H9 (cell line): ENCODE measurements around the gene WAPL. TPM values are rescaled to one million over a fixed set of nuclear protein-coding genes. Genes with fewer than 3 reads are reported as not detected.

Source experiments
- DNase-seq: peaks from one replicate; pipeline ENCODE4 v3.0.0-alpha.2; 2017
- H2AFZ ChIP-seq: one replicate; pipeline ENCODE4 v1.6.1; 2013; ENCODE audit warnings: mild to moderate bottlenecking, low read length, control low read depth, moderate library complexity
- H2AK5ac ChIP-seq: 2 replicates; pipeline ENCODE4 v1.6.1; 2013; ENCODE audit warnings: low read length, control low read depth, mixed read lengths; ENCODE audit not compliant: insufficient read length
- H2BK120ac ChIP-seq: one replicate; pipeline ENCODE4 v1.6.1; 2013; ENCODE audit warnings: low read depth, mild to moderate bottlenecking, low read length, control low read depth, inconsistent platforms; ENCODE audit not compliant: poor library complexity, severe bottlenecking
- H2BK12ac ChIP-seq: 2 replicates; pipeline ENCODE4 v1.6.1; 2013; ENCODE audit warnings: low read length, control low read depth, mixed read lengths, low read depth; ENCODE audit not compliant: insufficient read length
- H2BK15ac ChIP-seq: 2 replicates; pipeline ENCODE4 v1.6.1; 2013; ENCODE audit warnings: low read depth, low read length, control low read depth
- H2BK20ac ChIP-seq: one replicate; pipeline ENCODE4 v1.6.1; 2013; ENCODE audit warnings: low read depth, mild to moderate bottlenecking, low read length, control low read depth, inconsistent platforms; ENCODE audit not compliant: poor library complexity, severe bottlenecking
- H2BK5ac ChIP-seq: 2 replicates; pipeline ENCODE4 v1.6.1; 2013; ENCODE audit warnings: low read length, control low read depth, mixed read lengths; ENCODE audit not compliant: insufficient read length
- H3K14ac ChIP-seq: 2 replicates; pipeline ENCODE4 v1.6.1; 2013; ENCODE audit warnings: low read length, control low read depth; ENCODE audit not compliant: insufficient read depth
- H3K18ac ChIP-seq: 2 replicates; pipeline ENCODE4 v1.6.1; 2013; ENCODE audit warnings: low read depth, mild to moderate bottlenecking, mixed read lengths, low read length, control low read depth; ENCODE audit not compliant: insufficient read length
- H3K23ac ChIP-seq: 2 replicates; pipeline ENCODE4 v1.6.1; 2013; ENCODE audit warnings: low read length, control low read depth, mixed read lengths, low read depth; ENCODE audit not compliant: insufficient read length
- H3K23me2 ChIP-seq: 2 replicates; pipeline ENCODE4 v1.6.1; 2013; ENCODE audit warnings: low read depth, mild to moderate bottlenecking, mixed read lengths, low read length, control low read depth; ENCODE audit not compliant: insufficient read length, poor library complexity, severe bottlenecking
- H3K27ac ChIP-seq: 2 replicates; pipeline ENCODE4 v1.5.1; 2013; ENCODE audit warnings: low read length, control low read depth, mixed read lengths, low read depth; ENCODE audit not compliant: insufficient read length
- H3K27me3 ChIP-seq: 2 replicates; pipeline ENCODE4 v1.6.1; 2013; ENCODE audit warnings: low read length, control low read depth, inconsistent platforms; ENCODE audit not compliant: insufficient read depth
- H3K4ac ChIP-seq: 2 replicates; pipeline ENCODE4 v1.6.1; 2013; ENCODE audit warnings: low read depth, mild to moderate bottlenecking, control low read depth, inconsistent platforms, low read length, moderate library complexity
- H3K4me1 ChIP-seq: 2 replicates; pipeline ENCODE4 v1.6.1; 2013; ENCODE audit warnings: low read length, control low read depth, inconsistent platforms; ENCODE audit not compliant: insufficient read depth
- H3K4me2 ChIP-seq: 2 replicates; pipeline ENCODE4 v1.6.1; 2013; ENCODE audit warnings: low read length, control low read depth, mixed read lengths; ENCODE audit not compliant: insufficient read length, insufficient read depth
- H3K56ac ChIP-seq: 2 replicates; pipeline ENCODE4 v1.6.1; 2013; ENCODE audit warnings: low read depth, mild to moderate bottlenecking, mixed read lengths, low read length, control low read depth; ENCODE audit not compliant: insufficient read length
- H3K79me1 ChIP-seq: 2 replicates; pipeline ENCODE4 v1.6.1; 2013; ENCODE audit warnings: low read depth, mild to moderate bottlenecking, moderate library complexity, low read length, control low read depth, inconsistent platforms; ENCODE audit not compliant: insufficient read depth, poor library complexity, severe bottlenecking
- H3K79me2 ChIP-seq: 2 replicates; pipeline ENCODE4 v1.6.1; 2013; ENCODE audit warnings: low read length, control low read depth, inconsistent platforms; ENCODE audit not compliant: insufficient read depth
- H3K9ac ChIP-seq: 2 replicates; pipeline ENCODE4 v1.6.1; 2013; ENCODE audit warnings: low read length, control low read depth, mixed read lengths; ENCODE audit not compliant: insufficient read length; ENCODE audit errors: extremely low read depth
- H3K9me3 ChIP-seq: one replicate; pipeline ENCODE4 v1.6.1; 2013; ENCODE audit warnings: low read depth, low read length, inconsistent platforms; ENCODE audit not compliant: control insufficient read depth
- H3T11ph ChIP-seq: one replicate; pipeline ENCODE4 v1.6.1; 2013; ENCODE audit warnings: mild to moderate bottlenecking, low read length, control low read depth, inconsistent platforms
- H4K20me1 ChIP-seq: one replicate; pipeline ENCODE4 v1.6.1; 2013; ENCODE audit not compliant: control insufficient read depth, insufficient read length, insufficient read depth
- H4K5ac ChIP-seq: 2 replicates; pipeline ENCODE4 v1.6.1; 2013; ENCODE audit warnings: low read depth, mild to moderate bottlenecking, mixed read lengths, low read length, control low read depth; ENCODE audit not compliant: insufficient read length
- H4K8ac ChIP-seq: replicated peaks from 2 replicates; pipeline ENCODE4 v1.6.1; 2013; ENCODE audit warnings: low read length, control low read depth, mixed read lengths, low read depth; ENCODE audit not compliant: insufficient read length
- H4K91ac ChIP-seq: 2 replicates; pipeline ENCODE4 v1.6.1; 2013; ENCODE audit warnings: low read depth, mild to moderate bottlenecking, moderate library complexity, mixed read lengths, low read length, control low read depth; ENCODE audit not compliant: insufficient read length
- H3K27ac Mint-ChIP-seq, 3 experiments: 2 replicates in 2 of 3; 3 replicates in 1 of 3; pipeline ENCODE4 v1.8.0; 2020 to 2021; ENCODE audit warnings: mixed read lengths in 3 of 3, mild to moderate bottlenecking in 1 of 3, moderate library complexity in 1 of 3
- H3K27me3 Mint-ChIP-seq: 2 replicates; pipeline ENCODE4 v1.8.0; 2021; ENCODE audit warnings: low read depth, mild to moderate bottlenecking, moderate library complexity, mixed read lengths
- H3K36me3 Mint-ChIP-seq, 3 experiments: 2 replicates in 2 of 3; 3 replicates in 1 of 3; pipeline ENCODE4 v1.8.0; 2020 to 2021; ENCODE audit warnings: low read depth in 3 of 3, mixed read lengths in 3 of 3; ENCODE audit not compliant: insufficient read depth in 1 of 3
- H3K4me1 Mint-ChIP-seq, 2 experiments: 2 replicates each; pipeline ENCODE4 v1.8.0; 2020; ENCODE audit warnings: mixed read lengths in 2 of 2
- H3K4me3 Mint-ChIP-seq, 2 experiments: 2 replicates in 1 of 2; 3 replicates in 1 of 2; pipeline ENCODE4 v1.8.0; 2020 to 2021; ENCODE audit warnings: mild to moderate bottlenecking in 2 of 2, mixed read lengths in 2 of 2, moderate library complexity in 1 of 2
- H3K9me3 Mint-ChIP-seq, 2 experiments: 2 replicates in 1 of 2; 3 replicates in 1 of 2; pipeline ENCODE4 v1.8.0; 2020; ENCODE audit warnings: mild to moderate bottlenecking in 2 of 2, mixed read lengths in 2 of 2, moderate library complexity in 1 of 2
- CTCF ChIP-seq: fragments of 200-600 bp; sonication (generic); conservative IDR thresholded peaks from 3 replicates; pipeline ENCODE4 v1.8.0; 2021; ENCODE audit warnings: antibody characterized with exemption, mild to moderate bottlenecking
- WGBS: extraction: QIAGEN DNeasy Blood & Tissue Kit; methylation state at CpG from one replicate; pipeline ENCODE4 v1.1.7; 2013; ENCODE audit warnings: missing lambda C conversion rate, low lambda C conversion rate, mixed read lengths; ENCODE audit not compliant: insufficient read length; ENCODE audit errors: extremely low coverage; 5-methylcytosine and 5-hydroxymethylcytosine counted together
- total RNA-seq: library from RNA; stranded (reverse); gene quantifications from 2 replicates; pipeline ENCODE4 v1.2.1, GENCODE V29; 2021

The WAPL gene
- total RNA-seq, 1 experiment from 2014 or later: 61.4 TPM

- H3K27me3 ChIP-seq: no peaks in the 10 kb centered on the region
- no peak overlapping the region for H3K4me2 ChIP-seq
- no peak overlapping the region for H4K5ac ChIP-seq
- no peak overlapping the region for H2BK5ac ChIP-seq
- no peaks in the 10 kb centered on the region for H4K20me1 ChIP-seq
- no peak overlapping the region for H3K18ac ChIP-seq
- no peak overlapping the region for H2BK12ac ChIP-seq
- DNase-seq: no peak
- TF ChIP-seq CTCF: no peak
- no CpG with 5 or more reads among the region's 5 CpGs for WGBS
- Mint-ChIP-seq H3K4me1 (peaks cover 4 to 7% of the 10 kb centered on the region in 2 experiments), H3K4me3 (no peak overlapping the region), H3K36me3 (no peaks in the 10 kb centered on the region), H3K27ac (peak overlapping the region in 1 of 3 experiments; percentile 79; a peak in 1 of 7 replicates), H3K27me3 (no peaks in the 10 kb centered on the region; the same call in none of the 2 replicates), H3K9me3 (peaks cover 0 to 2% of the 10 kb centered on the region in 2 experiments; a peak in 2 of 5 replicates)
- H3K23ac ChIP-seq: no peak overlapping the region
- no peak overlapping the region for H2AK5ac ChIP-seq
- no peaks in the 10 kb centered on the region for H3K79me1 ChIP-seq
- no peak overlapping the region for H4K8ac ChIP-seq
- no peak overlapping the region for H3T11ph ChIP-seq
- no peak overlapping the region for H2BK15ac ChIP-seq
- H2BK120ac ChIP-seq: no peak overlapping the region
- no peak overlapping the region for H3K9ac ChIP-seq
- no peaks in the 10 kb centered on the region for H3K4me1 ChIP-seq
- no peak overlapping the region for H3K27ac ChIP-seq
- no peaks in the 10 kb centered on the region for H3K23me2 ChIP-seq
- H4K91ac ChIP-seq: no peak overlapping the region
- no peaks in the 10 kb centered on the region for H3K79me2 ChIP-seq
- H2BK20ac ChIP-seq: no peak overlapping the region
- no peak overlapping the region; the same call in 1 of the 2 replicates for H3K14ac ChIP-seq
- H2AFZ ChIP-seq: no peak overlapping the region
- H3K4ac ChIP-seq: no peak overlapping the region
- no peaks in the 10 kb centered on the region for H3K9me3 ChIP-seq
- no peak overlapping the region for H3K56ac ChIP-seq
These were observed 106.0 kb downstream of the WAPL start for GRCh38 chr10:86415583-86415982.
